ENCODE measurements around the gene UBE2D2. TPM values are rescaled to one million over a fixed set of nuclear protein-coding genes. Genes with fewer than 3 reads are reported as not detected.

Gene UBE2D2
- total and polyA plus RNA-seq, 2 of the 13 experiments (the other 11 are each of a cell fraction or from before 2014, with no cell fraction given) = 79.1 to 109 TPM

DNA sequence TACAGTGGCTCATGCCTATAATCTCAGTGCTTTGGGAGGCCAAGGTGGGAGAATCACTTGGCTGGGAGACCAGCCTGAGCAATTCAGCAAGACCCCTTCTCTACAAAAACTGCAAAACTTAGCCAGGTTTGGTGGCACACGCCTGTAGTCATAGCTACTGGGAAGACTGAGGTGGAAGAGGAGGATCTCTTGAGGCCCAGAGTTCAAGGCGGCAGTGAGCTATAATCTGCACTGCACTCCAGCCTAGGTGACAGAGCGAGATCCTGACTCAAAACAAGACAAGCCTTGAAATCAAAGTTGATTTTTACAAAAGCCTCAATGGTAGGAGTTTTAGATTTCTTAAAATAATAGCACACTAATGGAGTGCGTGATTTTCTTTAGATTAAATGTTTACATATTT lies 14.6 kb downstream of the UBE2D2 start:
- Histone ChIP-seq H4K20me1 (ENCODE audit: insufficient read depth, low read length) (peaks cover 56% of the 10 kb centered on the region), H3K36me3 (replicated peaks in 1 of 2; ENCODE audit: control insufficient read depth in 1 of 2, insufficient read depth in 2 of 2, low read length in 2 of 2) (peaks cover 6 to 14% of the 10 kb centered on the region in 2 experiments; a peak in 4 of 5 replicates), H3K9ac (ENCODE audit: insufficient read depth, low read depth, low read length) (no peak overlapping the region), H2AFZ (ENCODE audit: low read length) (no peak overlapping the region), H3K9me3 (ENCODE audit: low read length) (no peaks in the 10 kb centered on the region), H3K4me3 (replicated peaks in 1 of 3; ENCODE audit: insufficient read depth in 1 of 3, low read depth in 2 of 3, low read length in 3 of 3) (no peak overlapping the region), H3K27me3 (ENCODE audit: control insufficient read depth in 1 of 2, insufficient read depth in 2 of 2, low read length in 2 of 2) (no peaks in the 10 kb centered on the region), H3K4me1 (ENCODE audit: insufficient read depth, low read length) (peaks cover 58% of the 10 kb centered on the region), H3K27ac (ENCODE audit: extremely low read length, insufficient read depth, low read length) (no peak overlapping the region), H3K79me2 (ENCODE audit: insufficient read depth, low read length) (peaks cover 84% of the 10 kb centered on the region), H3K4me2 (ENCODE audit: low read depth, low read length) (no peak overlapping the region)
- intact Hi-C loops (cut with micrococcal nuclease; ENCODE audit: unreplicated experiment) (loop anchor here (5.0 kb wide), 1 partner anchor 48 kb away; no protein-coding TSS in a partner anchor), in situ Hi-C loops (cut with HindIII; ENCODE audit: extremely low pct_ligation_motif_present, low pct_unique_long_range_greater_than_20kb) (no loop called here)
- ATAC-seq = no peak
- BruUV-seq (replicated peaks) = no TSS peak
- 100% methylated on average over 4 of the region's 4 CpGs for WGBS (ENCODE audit: low lambda C conversion rate)
- no peak for DNase-seq (ENCODE audit: low spot score)
- no peak for FAIRE-seq
- POLR2A ChIA-PET = interaction anchor here (1.1 kb wide), 1 partner anchor 25 kb away, joined by 3 read pairs; no protein-coding TSS in a partner anchor
- CTCF ChIA-PET (ENCODE audit: low intra/inter-chr PET ratio, low total read pairs) = interaction anchor here (1.5 kb wide), 1 partner anchor 58 kb away, joined by 5 read pairs; no protein-coding TSS in a partner anchor
- TF ChIP-seq POLR2AphosphoS5 (IDR thresholded peaks at IDR 0.05; ENCODE audit: low read depth, low read length) (no peak), ZNF7 (CRISPR knock-in tag; IDR thresholded peaks at IDR 0.05) (no peak), ZZZ3 (CRISPR knock-in tag; IDR thresholded peaks at IDR 0.05; ENCODE audit: borderline replicate concordance) (no peak), ZNF337 (CRISPR knock-in tag; IDR thresholded peaks at IDR 0.05; ENCODE audit: borderline replicate concordance, low read depth) (no peak), ZNF839 (CRISPR knock-in tag; IDR thresholded peaks at IDR 0.05; ENCODE audit: borderline replicate concordance) (no peak), KMT2B (CRISPR knock-in tag; IDR thresholded peaks at IDR 0.05) (no peak), NFRKB (IDR thresholded peaks at IDR 0.05) (no peak), ZNF367 (CRISPR knock-in tag; IDR thresholded peaks at IDR 0.05; ENCODE audit: borderline replicate concordance) (no peak), HCFC1 (IDR thresholded peaks at IDR 0.05; ENCODE audit: low read depth, low read length) (no peak)
- TF ChIP-seq, protein P1, sequence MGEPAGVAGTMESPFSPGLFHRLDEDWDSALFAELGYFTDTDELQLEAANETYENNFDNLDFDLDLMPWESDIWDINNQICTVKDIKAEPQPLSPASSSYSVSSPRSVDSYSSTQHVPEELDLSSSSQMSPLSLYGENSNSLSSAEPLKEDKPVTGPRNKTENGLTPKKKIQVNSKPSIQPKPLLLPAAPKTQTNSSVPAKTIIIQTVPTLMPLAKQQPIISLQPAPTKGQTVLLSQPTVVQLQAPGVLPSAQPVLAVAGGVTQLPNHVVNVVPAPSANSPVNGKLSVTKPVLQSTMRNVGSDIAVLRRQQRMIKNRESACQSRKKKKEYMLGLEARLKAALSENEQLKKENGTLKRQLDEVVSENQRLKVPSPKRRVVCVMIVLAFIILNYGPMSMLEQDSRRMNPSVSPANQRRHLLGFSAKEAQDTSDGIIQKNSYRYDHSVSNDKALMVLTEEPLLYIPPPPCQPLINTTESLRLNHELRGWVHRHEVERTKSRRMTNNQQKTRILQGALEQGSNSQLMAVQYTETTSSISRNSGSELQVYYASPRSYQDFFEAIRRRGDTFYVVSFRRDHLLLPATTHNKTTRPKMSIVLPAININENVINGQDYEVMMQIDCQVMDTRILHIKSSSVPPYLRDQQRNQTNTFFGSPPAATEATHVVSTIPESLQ (CRISPR knock-in tag; conservative IDR thresholded peaks at IDR 0.05) = no peak
- TF ChIP-seq, protein P2, sequence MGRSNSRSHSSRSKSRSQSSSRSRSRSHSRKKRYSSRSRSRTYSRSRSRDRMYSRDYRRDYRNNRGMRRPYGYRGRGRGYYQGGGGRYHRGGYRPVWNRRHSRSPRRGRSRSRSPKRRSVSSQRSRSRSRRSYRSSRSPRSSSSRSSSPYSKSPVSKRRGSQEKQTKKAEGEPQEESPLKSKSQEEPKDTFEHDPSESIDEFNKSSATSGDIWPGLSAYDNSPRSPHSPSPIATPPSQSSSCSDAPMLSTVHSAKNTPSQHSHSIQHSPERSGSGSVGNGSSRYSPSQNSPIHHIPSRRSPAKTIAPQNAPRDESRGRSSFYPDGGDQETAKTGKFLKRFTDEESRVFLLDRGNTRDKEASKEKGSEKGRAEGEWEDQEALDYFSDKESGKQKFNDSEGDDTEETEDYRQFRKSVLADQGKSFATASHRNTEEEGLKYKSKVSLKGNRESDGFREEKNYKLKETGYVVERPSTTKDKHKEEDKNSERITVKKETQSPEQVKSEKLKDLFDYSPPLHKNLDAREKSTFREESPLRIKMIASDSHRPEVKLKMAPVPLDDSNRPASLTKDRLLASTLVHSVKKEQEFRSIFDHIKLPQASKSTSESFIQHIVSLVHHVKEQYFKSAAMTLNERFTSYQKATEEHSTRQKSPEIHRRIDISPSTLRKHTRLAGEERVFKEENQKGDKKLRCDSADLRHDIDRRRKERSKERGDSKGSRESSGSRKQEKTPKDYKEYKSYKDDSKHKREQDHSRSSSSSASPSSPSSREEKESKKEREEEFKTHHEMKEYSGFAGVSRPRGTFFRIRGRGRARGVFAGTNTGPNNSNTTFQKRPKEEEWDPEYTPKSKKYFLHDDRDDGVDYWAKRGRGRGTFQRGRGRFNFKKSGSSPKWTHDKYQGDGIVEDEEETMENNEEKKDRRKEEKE (IDR thresholded peaks at IDR 0.05) = no peak
- TF ChIP-seq, protein P3, sequence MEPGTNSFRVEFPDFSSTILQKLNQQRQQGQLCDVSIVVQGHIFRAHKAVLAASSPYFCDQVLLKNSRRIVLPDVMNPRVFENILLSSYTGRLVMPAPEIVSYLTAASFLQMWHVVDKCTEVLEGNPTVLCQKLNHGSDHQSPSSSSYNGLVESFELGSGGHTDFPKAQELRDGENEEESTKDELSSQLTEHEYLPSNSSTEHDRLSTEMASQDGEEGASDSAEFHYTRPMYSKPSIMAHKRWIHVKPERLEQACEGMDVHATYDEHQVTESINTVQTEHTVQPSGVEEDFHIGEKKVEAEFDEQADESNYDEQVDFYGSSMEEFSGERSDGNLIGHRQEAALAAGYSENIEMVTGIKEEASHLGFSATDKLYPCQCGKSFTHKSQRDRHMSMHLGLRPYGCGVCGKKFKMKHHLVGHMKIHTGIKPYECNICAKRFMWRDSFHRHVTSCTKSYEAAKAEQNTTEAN (CRISPR knock-in tag; conservative IDR thresholded peaks at IDR 0.05) = no peak
- TF ChIP-seq, protein P4, sequence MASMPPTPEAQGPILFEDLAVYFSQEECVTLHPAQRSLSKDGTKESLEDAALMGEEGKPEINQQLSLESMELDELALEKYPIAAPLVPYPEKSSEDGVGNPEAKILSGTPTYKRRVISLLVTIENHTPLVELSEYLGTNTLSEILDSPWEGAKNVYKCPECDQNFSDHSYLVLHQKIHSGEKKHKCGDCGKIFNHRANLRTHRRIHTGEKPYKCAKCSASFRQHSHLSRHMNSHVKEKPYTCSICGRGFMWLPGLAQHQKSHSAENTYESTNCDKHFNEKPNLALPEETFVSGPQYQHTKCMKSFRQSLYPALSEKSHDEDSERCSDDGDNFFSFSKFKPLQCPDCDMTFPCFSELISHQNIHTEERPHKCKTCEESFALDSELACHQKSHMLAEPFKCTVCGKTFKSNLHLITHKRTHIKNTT (CRISPR knock-in tag; IDR thresholded peaks at IDR 0.05) = no peak
- TF ChIP-seq, protein P5, sequence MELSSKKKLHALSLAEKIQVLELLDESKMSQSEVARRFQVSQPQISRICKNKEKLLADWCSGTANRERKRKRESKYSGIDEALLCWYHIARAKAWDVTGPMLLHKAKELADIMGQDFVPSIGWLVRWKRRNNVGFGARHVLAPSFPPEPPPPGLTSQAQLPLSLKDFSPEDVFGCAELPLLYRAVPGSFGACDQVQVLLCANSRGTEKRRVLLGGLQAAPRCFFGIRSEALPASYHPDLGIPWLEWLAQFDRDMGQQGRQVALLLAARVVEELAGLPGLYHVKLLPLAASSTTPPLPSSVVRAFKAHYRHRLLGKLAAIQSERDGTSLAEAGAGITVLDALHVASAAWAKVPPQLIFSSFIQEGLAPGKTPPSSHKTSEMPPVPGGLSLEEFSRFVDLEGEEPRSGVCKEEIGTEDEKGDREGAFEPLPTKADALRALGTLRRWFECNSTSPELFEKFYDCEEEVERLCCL (CRISPR knock-in tag; IDR thresholded peaks at IDR 0.05; ENCODE audit: borderline replicate concordance) = no peak
